PC-3 (cell line): ENCODE data around the gene IGSF21. TPM values are rescaled to one million over a fixed set of nuclear protein-coding genes. Genes with fewer than 3 reads are reported as not detected.

Experiments used
- ATAC-seq: fragments of 200-7000 bp; cut with Tn5 transposase; 2 replicates; pipeline ENCODE4 v1.9.1; 2020; ENCODE audit warnings: mild to moderate bottlenecking, moderate library complexity
- BruUV-seq: library from RNA; stranded (reverse); fragments of 400-500 nt; replicated peaks from 2 replicates; lab custom pipeline; 2021; lab: Mats Ljungman, UMichigan
- CTCF ChIA-PET: fragments of 300-600 bp; sonication (Branson Sonifier 250); formaldehyde crosslinking; loops from one replicate; lab custom pipeline; 2022; ENCODE audit warnings: antibody characterized with exemption; lab: Charles Lee
- POLR2A ChIA-PET: fragments of 300-600 bp; sonication (Branson Sonifier 250); formaldehyde crosslinking; loops from one replicate; lab custom pipeline; 2022; ENCODE audit warnings: antibody characterized with exemption; ENCODE audit not compliant: unreplicated experiment; lab: Charles Lee
- DNase-seq: peaks from one replicate; pipeline ENCODE4 v3.0.0-alpha.2; 2015
- H2AFZ ChIP-seq: fragments of 300-600 bp; sonication (generic); 2 replicates; pipeline ENCODE4 v1.6.0; 2016; ENCODE audit warnings: antibody characterized with exemption, low read length
- H3F3A ChIP-seq: fragments of 300-600 bp; sonication (generic); one replicate; pipeline ENCODE4 v1.6.0; 2017; ENCODE audit warnings: antibody characterized with exemption, low read length, control low read depth, mild to moderate bottlenecking; ENCODE audit not compliant: unreplicated experiment
- H3K27ac ChIP-seq: fragments of 300-600 bp; sonication (generic); 2 replicates; pipeline ENCODE4 v1.5.1; 2016; ENCODE audit warnings: mild to moderate bottlenecking, low read length
- H3K27me3 ChIP-seq: fragments of 300-600 bp; sonication (generic); 2 replicates; pipeline ENCODE4 v1.6.1; 2016; ENCODE audit warnings: low read length, mixed read lengths
- H3K36me3 ChIP-seq: fragments of 300-600 bp; sonication (generic); 2 replicates; pipeline ENCODE4 v1.6.1; 2016; ENCODE audit warnings: low read depth, mixed run types, low read length, mixed read lengths
- H3K4me1 ChIP-seq: fragments of 300-600 bp; sonication (generic); 2 replicates; pipeline ENCODE4 v1.5.1; 2016; ENCODE audit warnings: low read length; ENCODE audit not compliant: insufficient read depth
- H3K4me2 ChIP-seq: fragments of 300-600 bp; sonication (generic); 2 replicates; pipeline ENCODE4 v1.6.0; 2016; ENCODE audit warnings: low read length
- H3K4me3 ChIP-seq: fragments of 300-600 bp; sonication (generic); 2 replicates; pipeline ENCODE4 v1.5.1; 2016; ENCODE audit warnings: mild to moderate bottlenecking, low read length, mixed read lengths
- H3K79me2 ChIP-seq: fragments of 300-600 bp; sonication (generic); 2 replicates; pipeline ENCODE4 v1.6.1; 2017; ENCODE audit warnings: low read length, mixed read lengths
- H3K9ac ChIP-seq: fragments of 300-600 bp; sonication (generic); 2 replicates; pipeline ENCODE4 v1.6.0; 2016; ENCODE audit warnings: mild to moderate bottlenecking, low read length
- H3K9me2 ChIP-seq: fragments of 300-600 bp; sonication (generic); replicated peaks from 2 replicates; pipeline ENCODE4 v1.6.1; 2016; ENCODE audit warnings: mixed run types, low read length, mixed read lengths
- H3K9me3 ChIP-seq: fragments of 300-600 bp; sonication (generic); 2 replicates; pipeline ENCODE4 v1.6.1; 2016; ENCODE audit warnings: low read length, mixed read lengths
- H4K20me1 ChIP-seq: fragments of 300-600 bp; sonication (generic); 2 replicates; pipeline ENCODE4 v1.6.1; 2016; ENCODE audit warnings: low read length, mixed read lengths
- CTCF ChIP-seq: fragments of 300-600 bp; sonication (generic); conservative IDR thresholded peaks from 2 replicates; pipeline ENCODE4 v1.5.1; 2017; ENCODE audit warnings: antibody characterized with exemption, low read depth, mild to moderate bottlenecking, low read length
- EZH2 ChIP-seq: fragments of 300-600 bp; sonication (generic); IDR thresholded peaks from one replicate; pipeline ENCODE4 v1.6.1; 2017; ENCODE audit warnings: antibody characterized with exemption, mild to moderate bottlenecking, low read length; ENCODE audit not compliant: unreplicated experiment
- EZH2phosphoT487 ChIP-seq: fragments of 300-600 bp; sonication (generic); IDR thresholded peaks from 2 replicates; pipeline ENCODE4 v1.6.1; 2018; ENCODE audit warnings: mild to moderate bottlenecking, antibody characterized with exemption, low read length, borderline replicate concordance
- intact Hi-C: fragments of 100-400 bp; cut with micrococcal nuclease; formaldehyde crosslinking; loops from 2 replicates; pipeline ENCODE4 v1.9.0; 2023
- total RNA-seq: library from RNA; depleted of rRNA; stranded (reverse); fragments of >200 nt; gene quantifications from 2 replicates; pipeline ENCODE4 v1.2.3, GENCODE V29; 2014

IGSF21 gene
- total RNA-seq, 1 experiment from 2014 or later, result not detected

GRCh38 chr1:18397641-18398040 lies 290.0 kb downstream of the IGSF21 start:
- H2AFZ ChIP-seq, result no peak overlapping the region
- no peak overlapping the region for H3K9ac ChIP-seq
- H3K9me2 ChIP-seq, result no peaks in the 10 kb centered on the region
- intact Hi-C loops, result no loop called here
- H3K4me2 ChIP-seq, result no peak overlapping the region
- H4K20me1 ChIP-seq, result no peaks in the 10 kb centered on the region
- CTCF ChIA-PET, result no interaction called here
- H3K27ac ChIP-seq, result no peak overlapping the region
- DNase-seq (no peak), ATAC-seq (no peak)
- H3K4me3 ChIP-seq, result no peak overlapping the region
- TF ChIP-seq CTCF (no peak), EZH2phosphoT487 (no peak), EZH2 (no peak)
- POLR2A ChIA-PET, result no interaction called here
- no peaks in the 10 kb centered on the region for H3F3A ChIP-seq
- H3K36me3 ChIP-seq, result no peaks in the 10 kb centered on the region
- no peaks in the 10 kb centered on the region for H3K9me3 ChIP-seq
- no peaks in the 10 kb centered on the region for H3K27me3 ChIP-seq
- BruUV-seq, result no TSS peak
- no peaks in the 10 kb centered on the region for H3K79me2 ChIP-seq
- H3K4me1 ChIP-seq, result no peaks in the 10 kb centered on the region

GRCh38 chr1:18398791-18399530 lies 291.4 kb downstream of the IGSF21 start:
- ChIA-PET CTCF (no interaction called here), POLR2A (no interaction called here)
- H3K27me3 ChIP-seq, result no peaks in the 10 kb centered on the region
- no peak overlapping the region for H3K4me3 ChIP-seq
- H3K9me2 ChIP-seq, result no peaks in the 10 kb centered on the region
- no peak for TF ChIP-seq EZH2phosphoT487
- TF ChIP-seq CTCF, result no peak
- no peak for TF ChIP-seq EZH2
- no peaks in the 10 kb centered on the region for H3F3A ChIP-seq
- intact Hi-C loops, result no loop called here
- no peak overlapping the region for H2AFZ ChIP-seq
- H3K79me2 ChIP-seq, result no peaks in the 10 kb centered on the region
- H4K20me1 ChIP-seq, result no peaks in the 10 kb centered on the region
- H3K4me1 ChIP-seq, result no peaks in the 10 kb centered on the region
- no peak overlapping the region for H3K27ac ChIP-seq
- DNase-seq (no peak), ATAC-seq (no peak)
- no TSS peak for BruUV-seq
- no peaks in the 10 kb centered on the region for H3K9me3 ChIP-seq
- no peak overlapping the region for H3K9ac ChIP-seq
- H3K4me2 ChIP-seq, result no peak overlapping the region
- no peaks in the 10 kb centered on the region for H3K36me3 ChIP-seq

GRCh38 chr1:18400347-18401102 lies 292.9 kb downstream of the IGSF21 start:
- Histone ChIP-seq H3K9ac (no peak overlapping the region), H3F3A (no peaks in the 10 kb centered on the region), H3K9me3 (no peaks in the 10 kb centered on the region), H3K9me2 (no peaks in the 10 kb centered on the region), H4K20me1 (no peaks in the 10 kb centered on the region), H2AFZ (no peak overlapping the region), H3K36me3 (no peaks in the 10 kb centered on the region), H3K79me2 (no peaks in the 10 kb centered on the region), H3K4me3 (no peak overlapping the region), H3K27me3 (no peaks in the 10 kb centered on the region), H3K4me2 (no peak overlapping the region), H3K27ac (no peak overlapping the region), H3K4me1 (no peaks in the 10 kb centered on the region)
- no peak for DNase-seq
- ChIA-PET CTCF (no interaction called here), POLR2A (no interaction called here)
- ATAC-seq, result no peak
- TF ChIP-seq EZH2phosphoT487, result no peak
- no peak for TF ChIP-seq EZH2
- TF ChIP-seq CTCF, result no peak
- no TSS peak for BruUV-seq
- intact Hi-C loops, result no loop called here
